HG02763 (cell line): Measurements from ENCODE around the gene SF3B3.
"Not testable (repeated sequence)": the region's sequence is repeated elsewhere in the genome, so short reads cannot be mapped to it uniquely, and the experiment has no call there.

Source experiments
- ATAC-seq: cut with Tn5 transposase; IDR thresholded peaks from one replicate; pipeline ENCODE4 v1.9.1; 2021; ENCODE audit warnings: mild to moderate bottlenecking, moderate library complexity; ENCODE audit not compliant: unreplicated experiment

Gene SF3B3

GRCh38 chr16:70612931-70613330 lies 89.3 kb downstream of the SF3B3 start:
- ATAC-seq = no peak

GRCh38 chr16:70614208-70614951 lies 90.8 kb downstream of the SF3B3 start:
- no peak for ATAC-seq

GRCh38 chr16:70615945-70616344 lies 92.3 kb downstream of the SF3B3 start:
- no peak for ATAC-seq

GRCh38 chr16:70621864-70622263 lies 98.2 kb downstream of the SF3B3 start:
- not testable (repeated sequence) for ATAC-seq
